Measurements from ENCODE around the gene ACKR3. TPM values are rescaled to one million over a fixed set of nuclear protein-coding genes. Genes with fewer than 3 reads are reported as not detected.

The ACKR3 gene
- total RNA-seq, 2 experiments from 2014 or later = 0.46 to 2.1 TPM

DNA sequence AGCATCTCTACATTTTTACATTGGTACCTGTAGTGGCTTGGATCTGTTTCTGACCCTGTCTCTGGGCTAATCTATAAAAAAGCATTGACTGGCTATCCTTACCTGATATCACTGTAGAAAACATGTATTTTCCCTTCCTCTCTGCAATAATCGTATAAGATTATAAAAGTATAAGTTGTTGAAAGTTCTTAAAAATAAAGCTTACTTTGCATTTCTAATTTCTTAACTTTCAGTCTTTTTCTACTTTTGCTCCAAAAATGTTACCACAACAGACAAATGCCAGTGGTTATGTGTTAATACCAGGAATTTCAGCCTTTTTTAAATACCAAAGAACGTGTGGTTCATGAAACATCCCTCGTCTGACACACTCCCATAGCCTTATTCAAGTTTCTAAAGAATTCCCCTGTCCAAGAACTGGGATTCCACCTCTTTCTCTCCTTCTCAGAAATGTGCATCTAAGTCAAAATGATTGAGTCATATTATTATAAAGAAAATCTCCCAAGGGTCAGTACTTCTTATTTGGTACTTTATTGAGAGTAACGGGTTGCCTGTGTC lies 28.5 kb upstream of the ACKR3 start:
- Histone ChIP-seq H3K9me2 (ENCODE audit: insufficient read depth, low read length) (no peaks in the 10 kb centered on the region), H3K36me3 (ENCODE audit: insufficient read depth, low read length) (no peaks in the 10 kb centered on the region), H3K4me2 (ENCODE audit: low read length) (no peak overlapping the region), H3K79me2 (ENCODE audit: insufficient read depth, low read depth, low read length) (no peaks in the 10 kb centered on the region), H2AFZ (ENCODE audit: low read length) (no peak overlapping the region), H3K4me3 (ENCODE audit: low read depth, low read length, poor library complexity, severe bottlenecking) (no peak overlapping the region), H4K20me1 (ENCODE audit: insufficient read depth, low read length) (no peaks in the 10 kb centered on the region), H3K27ac (ENCODE audit: low read depth, low read length, poor library complexity, severe bottlenecking) (no peak overlapping the region), H3K4me1 (ENCODE audit: insufficient read depth, low read length, poor library complexity, severe bottlenecking) (peaks cover 46% of the 10 kb centered on the region), H3K9me3 (ENCODE audit: low read length) (no peaks in the 10 kb centered on the region; the same call in 1 of the 2 replicates)
- no TSS peak for BruUV-seq (replicated peaks)
- ChIA-PET CTCF (ENCODE audit: unreplicated experiment) (no interaction called here), POLR2A (no interaction called here)
- TF ChIP-seq EZH2phosphoT487 (IDR thresholded peaks at IDR 0.05; ENCODE audit: borderline replicate concordance, low read depth, low read length) (no peak), CTCF (conservative IDR thresholded peaks at IDR 0.05; ENCODE audit: low read length) (no peak)
- no peak for DNase-seq (ENCODE audit: low spot score)
- intact Hi-C loops (cut with micrococcal nuclease; ENCODE audit: unreplicated experiment) = no loop called here

DNA sequence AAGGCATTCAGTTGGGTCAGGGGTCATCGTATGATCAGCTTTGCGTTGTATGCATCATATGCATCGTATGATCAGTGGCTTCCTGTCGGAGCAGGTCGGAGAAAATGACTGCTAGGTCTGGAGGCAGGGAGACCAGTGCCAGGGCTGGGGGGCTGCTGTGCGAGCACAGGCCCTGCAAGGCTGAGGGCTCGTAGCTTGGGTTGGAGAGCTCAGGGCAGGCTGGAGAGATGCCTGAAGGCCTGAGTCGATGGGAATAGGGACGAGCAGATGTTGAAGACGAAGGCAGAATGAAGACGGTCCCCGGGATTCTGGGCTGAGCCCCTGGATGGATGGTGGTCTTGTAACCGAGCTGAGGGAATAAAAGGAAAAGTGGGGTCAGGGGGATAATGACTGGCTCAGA lies 25.3 kb upstream of the ACKR3 start:
- H3K36me3 ChIP-seq (ENCODE audit: insufficient read depth, low read length) = no peaks in the 10 kb centered on the region
- no peaks in the 10 kb centered on the region for H3K9me2 ChIP-seq (ENCODE audit: insufficient read depth, low read length)
- no peak overlapping the region for H2AFZ ChIP-seq (ENCODE audit: low read length)
- POLR2A ChIA-PET = no interaction called here
- DNase-seq (ENCODE audit: low spot score) = no peak
- H3K4me2 ChIP-seq (ENCODE audit: low read length) = no peak overlapping the region
- peaks cover 4% of the 10 kb centered on the region; the same call in 1 of the 2 replicates for H3K9me3 ChIP-seq (ENCODE audit: low read length)
- TF ChIP-seq EZH2phosphoT487 (IDR thresholded peaks at IDR 0.05; ENCODE audit: borderline replicate concordance, low read depth, low read length) (no peak), CTCF (conservative IDR thresholded peaks at IDR 0.05; ENCODE audit: low read length) (no peak)
- CTCF ChIA-PET (ENCODE audit: unreplicated experiment) = no interaction called here
- H4K20me1 ChIP-seq (ENCODE audit: insufficient read depth, low read length) = no peaks in the 10 kb centered on the region
- BruUV-seq (replicated peaks) = no TSS peak
- intact Hi-C loops (cut with micrococcal nuclease; ENCODE audit: unreplicated experiment) = no loop called here
- H3K79me2 ChIP-seq (ENCODE audit: insufficient read depth, low read depth, low read length) = no peaks in the 10 kb centered on the region
- H3K4me1 ChIP-seq (ENCODE audit: insufficient read depth, low read length, poor library complexity, severe bottlenecking) = peaks cover 43% of the 10 kb centered on the region
- no peak overlapping the region for H3K4me3 ChIP-seq (ENCODE audit: low read depth, low read length, poor library complexity, severe bottlenecking)
- no peak overlapping the region for H3K27ac ChIP-seq (ENCODE audit: low read depth, low read length, poor library complexity, severe bottlenecking)

DNA sequence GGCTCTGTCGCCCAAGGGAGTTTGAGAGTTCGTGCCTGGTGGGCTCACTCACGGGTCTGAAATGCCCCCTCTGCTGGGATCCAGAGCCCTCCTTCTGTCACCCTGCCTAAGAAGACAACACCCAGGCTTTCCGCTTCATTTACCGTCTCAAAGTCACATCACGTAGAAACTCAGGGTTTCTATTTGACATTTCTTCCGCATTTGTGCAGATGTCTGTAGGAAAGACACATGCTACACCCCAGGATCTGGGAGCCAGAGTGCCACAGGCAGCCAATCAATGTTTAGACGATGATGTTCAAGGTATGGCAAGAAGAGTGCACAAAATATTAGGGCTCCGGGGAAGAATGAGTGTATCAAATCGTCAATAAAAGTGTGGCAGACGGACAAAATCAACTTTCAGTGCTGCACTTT lies 24.4 kb upstream of the ACKR3 start:
- no peaks in the 10 kb centered on the region for H3K79me2 ChIP-seq (ENCODE audit: insufficient read depth, low read depth, low read length)
- H3K27ac ChIP-seq (ENCODE audit: low read depth, low read length, poor library complexity, severe bottlenecking) = peak overlapping the region; percentile 94
- no peaks in the 10 kb centered on the region for H3K36me3 ChIP-seq (ENCODE audit: insufficient read depth, low read length)
- H3K4me1 ChIP-seq (ENCODE audit: insufficient read depth, low read length, poor library complexity, severe bottlenecking) = peaks cover 43% of the 10 kb centered on the region
- TF ChIP-seq EZH2phosphoT487 (IDR thresholded peaks at IDR 0.05; ENCODE audit: borderline replicate concordance, low read depth, low read length) (no peak), CTCF (conservative IDR thresholded peaks at IDR 0.05; ENCODE audit: low read length) (no peak)
- H2AFZ ChIP-seq (ENCODE audit: low read length) = peak overlapping the region; percentile 82
- intact Hi-C loops (cut with micrococcal nuclease; ENCODE audit: unreplicated experiment) = loop anchor here (1.0 to 5.0 kb wide), 2 partner anchors 24 to 612 kb away; partner anchors contain the start of gene ACKR3
- ChIA-PET POLR2A (interaction anchor here (1.0 to 1.1 kb wide), 3 partner anchors 10 to 66 kb away, joined by 3 to 4 read pairs (median 3); no protein-coding TSS in a partner anchor), CTCF (ENCODE audit: unreplicated experiment) (no interaction called here)
- DNase-seq (ENCODE audit: low spot score) = peak; percentile 85
- 0 out of 2 replicates have a peak, but pooled peaks cover 4% of the 10 kb centered on the region for H3K9me3 ChIP-seq (ENCODE audit: low read length)
- peak overlapping the region; percentile 74 for H3K4me2 ChIP-seq (ENCODE audit: low read length)
- no TSS peak for BruUV-seq (replicated peaks)
- no peaks in the 10 kb centered on the region for H3K9me2 ChIP-seq (ENCODE audit: insufficient read depth, low read length)
- peak overlapping the region; percentile 48 for H3K4me3 ChIP-seq (ENCODE audit: low read depth, low read length, poor library complexity, severe bottlenecking)
- H4K20me1 ChIP-seq (ENCODE audit: insufficient read depth, low read length) = no peaks in the 10 kb centered on the region
